Pancreas (tissue), 10 donors: Measurements from ENCODE around the gene DPP9. TPM values are rescaled to one million over a fixed set of nuclear protein-coding genes. Genes with fewer than 3 reads are reported as not detected.
A peak's percentile ranks its signal among the peaks of the same experiment; 100 is the strongest.

Experiments
- ATAC-seq, 4 donors: fragments of 200-7000 bp; cut with Tn5 transposase; one replicate each; pipeline versions ENCODE4 v1.8.0 to v1.9.1; 2020; ENCODE audit warnings: mild to moderate bottlenecking in 4 of 4, moderate library complexity in 4 of 4
- DNase-seq, 6 donors: peaks; one replicate each; pipeline ENCODE4 v3.0.0-alpha.2; 2020
- FAIRE-seq: peaks from 2 replicates; lab custom pipeline; 2012; peaks lifted over from hg19 to GRCh38; lab: Jason Lieb, UNC
- H3K27ac ChIP-seq, 4 donors: fragments of 200-600 bp; sonication (generic); 1 replicate in 3 of 4; 2 replicates in 1 of 4; pipeline versions ENCODE4 v1.5.0 to v1.8.0; 2020
- H3K27me3 ChIP-seq, 4 donors: fragments of 200-600 bp; one replicate each; pipeline ENCODE4 v1.8.0; 2021
- H3K36me3 ChIP-seq, 3 donors: fragments of 200-600 bp; sonication (generic) in 1 of 3; one replicate each; pipeline versions ENCODE4 v1.5.0 to v1.8.0; 2020 to 2021
- H3K4me1 ChIP-seq, 3 donors: fragments of 200-600 bp; one replicate each; pipeline ENCODE4 v1.8.0; 2021
- H3K4me3 ChIP-seq, 4 donors: fragments of 200-600 bp; sonication (generic) in 2 of 4; one replicate each; pipeline versions ENCODE4 v1.5.0 to v1.8.0; 2020 to 2021
- H3K9me3 ChIP-seq, 4 donors: fragments of 200-600 bp; one replicate each; pipeline ENCODE4 v1.8.0; 2021
- CTCF ChIP-seq, 4 donors: fragments of 200-600 bp; sonication (generic) in 3 of 4; IDR thresholded peaks; one replicate each; pipeline versions ENCODE4 v1.5.0 to v1.8.0; 2021; ENCODE audit warnings: antibody characterized with exemption in 4 of 4
- WGBS, 2 donors: extraction: QIAGEN DNeasy Blood & Tissue Kit; methylation state at CpG; one replicate each; pipeline ENCODE4 v1.1.7; 2013; 5-methylcytosine and 5-hydroxymethylcytosine counted together
- intact Hi-C, 3 donors: fragments of 100-400 bp; cut with DNase I; formaldehyde crosslinking; loops; one replicate each; pipeline versions ENCODE4 v1.11.1 to v1.14.2; 2022
- polyA plus RNA-seq, 2 donors: library from polyadenylated mRNA; stranded (reverse); fragments of 200-250 nt; gene quantifications; one replicate each; pipeline ENCODE4 v1.2.3, GENCODE V29; 2013
- total RNA-seq, 6 donors: library from RNA; stranded (reverse); fragmentation: NEBNext Ultra II Directional in 4 of 6; extraction: Animal tissue kit (Norgen Biotek cat#: 25700) in 4 of 6; gene quantifications; one replicate each; pipeline versions ENCODE4 v1.2.1 to v1.2.4, GENCODE V29; 2021 to 2023
- donor health status: healthy with polysubstance abuse.
- donor health status: DM: no; HTN: no; CAD: no; lungs with moderate emphysema.
- donor health status: DM: no; HTN: no; CAD: no.
- donor health status: control.
- donor health status: control.
- donor health status: Bipolar disorder and iron deficiency.
- donor health status: DM: yes; HTN: yes; CAD: no.
- donor health status: DM: no; HTN: no; CAD: no.
- donor health status: DM: no; HTN: no; CAD: no.
- donor health status: DM: yes; HTN: yes; CAD: no.

Gene DPP9
- total and polyA plus RNA-seq, 8 donors: 19.0 to 47.4 (median 26.1) TPM

DNA sequence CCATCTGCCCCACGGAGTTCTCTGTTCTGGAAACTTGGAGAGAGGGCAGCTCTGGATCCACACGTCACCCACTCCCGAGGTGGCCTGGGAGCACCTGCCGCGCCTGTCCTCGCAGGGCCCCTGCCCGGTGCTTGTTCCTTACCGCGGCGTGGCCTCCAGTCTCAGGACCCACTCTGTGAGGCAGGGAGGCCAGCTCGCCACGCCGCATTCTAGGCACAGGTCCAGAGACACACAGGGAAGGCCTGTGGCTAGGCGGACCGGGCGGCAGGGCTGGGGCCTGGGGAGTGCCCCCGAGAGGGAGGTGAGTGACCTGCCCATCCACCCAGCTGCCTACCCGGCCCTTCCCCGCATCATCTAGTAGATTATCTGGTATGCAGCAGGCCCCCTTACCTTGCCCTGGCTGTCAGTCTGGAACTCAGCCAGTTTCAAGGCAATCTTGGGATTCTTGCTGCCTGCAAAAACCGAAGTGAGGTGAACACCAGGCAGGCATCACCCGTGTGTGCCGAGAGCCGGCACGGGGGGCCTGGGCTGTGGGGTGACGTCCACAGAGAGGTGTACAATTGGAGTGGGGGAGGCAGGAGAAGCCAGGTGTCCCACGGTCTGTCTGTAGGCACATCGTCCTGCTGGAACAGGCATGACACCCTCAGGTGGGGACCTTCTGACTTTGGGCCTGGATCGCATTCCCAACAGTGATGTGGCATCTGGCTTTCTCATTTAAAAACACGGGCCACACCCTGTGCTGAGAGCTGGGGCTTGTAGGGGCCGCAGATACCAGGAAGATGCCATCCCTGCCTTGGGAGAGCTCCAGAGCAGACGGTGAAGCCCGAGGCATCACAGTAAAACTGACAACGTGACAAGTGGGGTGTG, 23.6 kb downstream of the DPP9 start:
- H3K27ac ChIP-seq: no peak overlapping the region
- WGBS, 2 donors: 92 to 95% methylated on average over 33 of the region's 33 CpGs
- H3K4me3 ChIP-seq: no peak overlapping the region
- DNase-seq (peak in 1 of 6 donors; percentile 53), FAIRE-seq (no peak), ATAC-seq (no peak)
- intact Hi-C loops: no loop called here
- H3K4me1 ChIP-seq: no peaks in the 10 kb centered on the region
- H3K36me3 ChIP-seq: peaks cover 8 to 64% (median 22%) of the 10 kb centered on the region in 3 donors
- no peak for TF ChIP-seq CTCF (IDR thresholded peaks at IDR 0.05)
- H3K27me3 ChIP-seq: no peaks in the 10 kb centered on the region
- no peaks in the 10 kb centered on the region for H3K9me3 ChIP-seq

- DNase-seq (no peak), FAIRE-seq (no peak), ATAC-seq (no peak)
- 93 to 94% methylated on average over 14 of the region's 14 CpGs for WGBS, 2 donors
- no peaks in the 10 kb centered on the region for H3K9me3 ChIP-seq
- no peaks in the 10 kb centered on the region for H3K27me3 ChIP-seq
- H3K36me3 ChIP-seq: peaks cover 14 to 77% (median 34%) of the 10 kb centered on the region in 3 donors
- intact Hi-C loops: no loop called here
- TF ChIP-seq CTCF (IDR thresholded peaks at IDR 0.05): no peak
- no peak overlapping the region for H3K4me3 ChIP-seq
- H3K4me1 ChIP-seq: no peaks in the 10 kb centered on the region
- H3K27ac ChIP-seq: no peak overlapping the region
These were observed 26.3 kb downstream of the DPP9 start for GRCh38 chr19:4697304-4697703.

- 87 to 89% methylated on average over 19 of the region's 19 CpGs for WGBS, 2 donors
- Histone ChIP-seq H3K27ac (no peak overlapping the region), H3K4me1 (no peaks in the 10 kb centered on the region), H3K9me3 (no peaks in the 10 kb centered on the region), H3K36me3 (peaks cover 8 to 71% (median 26%) of the 10 kb centered on the region in 3 donors), H3K27me3 (no peaks in the 10 kb centered on the region), H3K4me3 (no peak overlapping the region)
- no peak for ATAC-seq
- FAIRE-seq: no peak
- DNase-seq: peak in 1 of 6 donors; percentile 58
- no peak for TF ChIP-seq CTCF (IDR thresholded peaks at IDR 0.05)
- intact Hi-C loops: no loop called here
These were observed 28.4 kb downstream of the DPP9 start for GRCh38 chr19:4695224-4695731.

DNA sequence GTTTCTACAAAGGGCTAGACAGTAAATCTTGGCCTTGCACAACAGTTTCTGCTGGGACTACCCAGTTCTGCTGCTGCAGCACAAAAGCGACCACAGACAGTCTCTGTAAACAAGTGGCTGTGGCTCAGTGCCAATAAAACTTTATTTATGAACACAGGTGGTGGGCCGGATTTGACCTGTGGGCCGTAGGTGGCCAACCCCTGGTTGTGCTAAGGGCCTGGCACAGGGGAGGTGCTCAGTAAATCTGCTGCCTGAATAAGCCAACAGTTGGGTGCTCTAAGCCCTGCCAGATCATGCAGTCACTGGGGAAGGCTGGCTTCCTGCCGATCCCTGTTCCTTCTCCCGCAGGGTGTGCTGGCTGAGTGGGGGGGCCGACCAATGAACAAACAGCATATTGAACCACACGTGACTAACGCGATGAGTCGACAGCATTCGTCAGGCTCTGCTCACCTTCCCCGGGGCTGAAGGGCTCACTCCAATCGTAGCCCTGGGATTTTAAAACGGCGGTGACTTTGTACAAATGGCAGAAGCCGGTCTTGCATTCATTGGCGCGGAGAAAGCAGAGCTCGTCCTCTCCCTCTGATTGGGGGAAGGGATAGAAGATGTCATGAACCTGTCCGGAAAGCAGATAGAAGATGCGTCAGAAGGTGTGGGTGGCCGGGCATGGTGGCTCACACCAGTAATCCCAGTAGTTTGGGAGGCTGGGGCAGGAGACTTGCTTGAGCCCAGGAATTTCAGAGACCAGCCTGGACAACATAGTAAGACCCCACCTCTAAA, 29.2 kb downstream of the DPP9 start:
- H3K4me1 ChIP-seq: no peaks in the 10 kb centered on the region
- DNase-seq (no peak), ATAC-seq (peak in 3 of 4 donors; percentile 34 to 50 (median 36)), FAIRE-seq (no peak)
- H3K4me3 ChIP-seq: no peak overlapping the region
- no peaks in the 10 kb centered on the region for H3K9me3 ChIP-seq
- WGBS, 2 donors: 91 to 94% methylated on average over 22 of the region's 22 CpGs
- intact Hi-C loops: no loop called here
- H3K27ac ChIP-seq: no peak overlapping the region
- H3K36me3 ChIP-seq: peaks cover 8 to 71% (median 28%) of the 10 kb centered on the region in 3 donors
- no peaks in the 10 kb centered on the region for H3K27me3 ChIP-seq
- TF ChIP-seq CTCF (IDR thresholded peaks at IDR 0.05): no peak
